Breast epithelium (tissue), 3 donors: ENCODE data around the gene MICAL3.

Experiments used
- POLR2A ChIP-seq: fragments of 450-650 bp; IDR thresholded peaks from one replicate; pipeline ENCODE4 v1.6.1; 2016; ENCODE audit warnings: antibody characterized with exemption, mild to moderate bottlenecking, moderate library complexity
- POLR2AphosphoS5 ChIP-seq, 3 donors: sonication (generic); formaldehyde crosslinking; IDR thresholded peaks; one replicate each; pipeline ENCODE4 v1.6.1; 2017; ENCODE audit warnings: antibody characterized with exemption in 3 of 3
- TF ChIP-seq, protein P1 (sequence below), 3 donors: fragments of 450-650 bp; IDR thresholded peaks; one replicate each; pipeline ENCODE4 v1.5.1; 2016 to 2017; ENCODE audit warnings: antibody characterized with exemption in 3 of 3, mild to moderate bottlenecking in 3 of 3, moderate library complexity in 3 of 3

DNA sequence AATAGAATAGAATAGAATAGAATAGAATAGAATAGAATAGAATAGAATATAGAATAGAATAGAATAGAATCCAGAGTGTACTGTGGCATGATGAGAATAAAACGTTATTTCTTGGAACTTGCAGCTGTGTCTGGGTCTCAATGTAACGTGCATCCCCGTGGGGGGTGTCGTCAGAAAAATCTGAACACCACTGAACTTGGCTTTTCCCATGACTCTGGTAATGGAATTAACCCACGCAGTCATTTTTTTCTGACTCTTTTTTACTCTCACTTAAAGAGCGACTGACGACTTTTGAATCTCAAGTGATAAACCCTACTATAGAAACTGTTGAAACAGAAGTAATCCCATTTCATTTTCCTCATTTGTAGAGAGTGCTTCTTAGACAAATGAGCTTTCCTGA is 157.7 kb downstream of the MICAL3 start:
- TF ChIP-seq, protein P1, sequence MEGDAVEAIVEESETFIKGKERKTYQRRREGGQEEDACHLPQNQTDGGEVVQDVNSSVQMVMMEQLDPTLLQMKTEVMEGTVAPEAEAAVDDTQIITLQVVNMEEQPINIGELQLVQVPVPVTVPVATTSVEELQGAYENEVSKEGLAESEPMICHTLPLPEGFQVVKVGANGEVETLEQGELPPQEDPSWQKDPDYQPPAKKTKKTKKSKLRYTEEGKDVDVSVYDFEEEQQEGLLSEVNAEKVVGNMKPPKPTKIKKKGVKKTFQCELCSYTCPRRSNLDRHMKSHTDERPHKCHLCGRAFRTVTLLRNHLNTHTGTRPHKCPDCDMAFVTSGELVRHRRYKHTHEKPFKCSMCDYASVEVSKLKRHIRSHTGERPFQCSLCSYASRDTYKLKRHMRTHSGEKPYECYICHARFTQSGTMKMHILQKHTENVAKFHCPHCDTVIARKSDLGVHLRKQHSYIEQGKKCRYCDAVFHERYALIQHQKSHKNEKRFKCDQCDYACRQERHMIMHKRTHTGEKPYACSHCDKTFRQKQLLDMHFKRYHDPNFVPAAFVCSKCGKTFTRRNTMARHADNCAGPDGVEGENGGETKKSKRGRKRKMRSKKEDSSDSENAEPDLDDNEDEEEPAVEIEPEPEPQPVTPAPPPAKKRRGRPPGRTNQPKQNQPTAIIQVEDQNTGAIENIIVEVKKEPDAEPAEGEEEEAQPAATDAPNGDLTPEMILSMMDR (IDR thresholded peaks at IDR 0.05) = no peak
- TF ChIP-seq POLR2A = no peak
- TF ChIP-seq POLR2AphosphoS5 (IDR thresholded peaks at IDR 0.05) = no peak
